Right ventricle myocardium inferior (tissue), 1 donor: ENCODE data around the gene BMP7. TPM values are rescaled to one million over a fixed set of nuclear protein-coding genes. Genes with fewer than 3 reads are reported as not detected.

Experiments used
- ATAC-seq: fragments of 200-7000 bp; cut with Tn5 transposase; one replicate; pipeline ENCODE4 v1.9.1; 2020; ENCODE audit warnings: mild to moderate bottlenecking, moderate library complexity
- DNase-seq: peaks from one replicate; pipeline ENCODE4 v3.0.0; 2021; ENCODE audit errors: missing footprints
- intact Hi-C: fragments of 100-400 bp; cut with DNase I; formaldehyde crosslinking; loops from one replicate; pipeline ENCODE4 v1.11.0; 2022
- total RNA-seq: library from RNA; stranded (reverse); fragmentation: NEBNext Ultra II Directional; extraction: Animal tissue kit (Norgen Biotek cat#: 25700); gene quantifications from one replicate; pipeline ENCODE4 v1.2.1, GENCODE V29; 2021
- donor health status: DM: no; HTN: yes; CAD: no; lungs with severe emphysema.

The BMP7 gene
- total RNA-seq, 1 donor from 2014 or later = 27.2 TPM

DNA sequence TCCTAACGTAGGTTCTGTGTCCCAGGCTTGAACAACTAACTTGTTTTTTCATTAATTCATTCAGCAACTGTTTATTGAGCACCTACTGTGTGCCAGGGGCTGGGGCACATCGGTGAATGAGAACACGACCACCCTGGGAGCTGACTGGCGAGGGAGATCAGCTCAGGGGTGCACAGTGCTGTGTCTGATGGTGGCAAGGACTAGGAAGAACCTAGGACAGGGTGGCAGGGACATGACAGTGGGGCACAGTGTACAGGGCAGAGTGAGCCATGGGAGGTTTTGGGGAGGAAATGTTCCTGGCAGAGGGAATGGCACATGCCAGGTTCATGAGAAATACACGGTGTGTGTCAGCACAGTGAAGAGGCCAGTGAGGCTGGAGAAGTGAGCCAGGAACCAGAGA lies 76.7 kb downstream of the BMP7 start:
- no peak for DNase-seq
- intact Hi-C loops = no loop called here
- no peak for ATAC-seq

DNA sequence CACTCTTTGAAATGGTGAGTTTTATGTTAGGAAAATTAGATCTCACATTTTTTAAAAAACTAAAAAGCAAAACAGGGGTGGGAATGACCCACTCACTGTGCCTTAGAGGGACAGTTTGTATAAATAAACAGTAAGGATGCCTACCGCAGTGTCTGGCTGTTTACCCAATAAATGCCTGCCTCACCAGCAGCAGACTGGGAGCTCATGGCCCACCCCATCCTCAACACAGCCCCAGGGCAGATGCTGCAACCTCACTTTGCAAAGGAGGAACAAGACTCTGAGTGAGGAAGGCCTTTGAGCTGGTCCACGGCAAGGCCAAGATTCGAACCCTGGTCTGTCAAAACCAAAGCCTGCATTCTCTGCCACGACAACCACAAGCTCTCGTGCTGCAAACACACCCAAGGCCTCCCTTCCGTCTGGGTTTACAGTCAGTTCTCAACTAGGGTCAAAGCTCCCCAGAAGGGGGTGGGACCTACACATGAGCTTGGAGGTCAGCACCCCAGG lies 77.8 kb downstream of the BMP7 start:
- DNase-seq (no peak), ATAC-seq (no peak)
- intact Hi-C loops = no loop called here

DNA sequence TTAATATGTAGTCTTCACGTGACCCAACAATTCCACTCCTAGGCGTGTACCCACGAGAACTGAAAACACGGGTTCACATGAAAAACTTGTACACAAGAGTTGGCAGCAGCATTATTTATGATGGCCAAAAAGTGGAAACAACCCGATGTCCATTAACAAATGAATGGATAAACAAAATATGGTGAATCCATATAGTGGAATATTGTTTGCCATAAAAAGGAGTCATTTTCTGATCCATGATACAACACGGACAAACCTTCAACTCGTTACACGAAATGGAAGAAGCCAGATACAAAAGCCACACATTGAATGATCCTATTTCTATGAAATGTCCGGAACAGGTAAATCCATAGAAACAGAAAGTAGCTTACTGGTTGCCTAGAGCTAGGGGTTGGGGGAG lies 78.4 kb downstream of the BMP7 start:
- DNase-seq = no peak
- ATAC-seq = no peak
- intact Hi-C loops = no loop called here

DNA sequence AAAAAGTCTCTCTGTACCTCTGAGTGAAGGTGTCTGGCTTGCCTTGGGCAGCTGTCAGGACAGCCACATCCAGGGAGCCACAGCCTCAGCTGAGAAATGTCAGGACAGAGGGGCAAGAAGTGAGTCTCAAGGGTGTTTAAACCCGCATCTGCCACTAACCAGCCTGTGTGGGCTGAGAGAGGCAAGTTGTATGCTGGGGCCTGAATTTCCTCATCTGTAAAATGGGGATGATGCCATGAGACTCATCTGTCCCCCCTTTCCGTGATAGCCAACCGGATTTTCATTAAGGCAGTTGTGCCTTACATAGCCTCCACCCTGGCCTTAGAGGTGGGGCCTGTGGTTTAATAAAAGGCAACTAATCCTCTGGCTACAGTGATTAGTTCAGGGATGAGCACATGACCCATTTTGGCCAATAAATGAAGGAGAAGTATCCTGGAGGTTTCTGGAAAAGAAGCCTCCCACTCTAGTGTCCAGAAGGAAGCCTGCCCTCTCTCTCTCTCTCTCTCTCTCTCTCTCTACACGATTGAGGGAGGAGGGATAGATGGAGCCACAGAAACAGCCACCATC lies 79.3 kb downstream of the BMP7 start:
- ATAC-seq = no peak
- no peak for DNase-seq

DNA sequence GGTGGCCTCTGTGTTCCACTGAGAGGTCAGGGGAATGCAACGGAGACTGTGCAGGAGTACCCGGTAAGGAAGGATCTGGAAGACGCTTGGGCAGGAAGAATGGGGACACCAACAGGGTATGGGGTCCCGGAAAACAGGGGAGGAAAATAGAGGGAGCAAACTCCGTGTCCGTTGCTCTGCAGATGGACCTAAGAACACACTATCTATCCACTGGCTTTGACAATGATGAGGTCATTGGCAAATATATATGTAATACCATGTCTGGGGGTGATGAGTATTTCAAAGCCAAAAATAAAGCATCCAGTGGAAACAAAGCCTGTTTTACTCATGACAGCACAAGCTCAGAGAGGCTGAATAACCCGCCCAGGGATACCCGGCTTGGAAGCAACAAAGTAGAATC lies 80.2 kb downstream of the BMP7 start:
- ATAC-seq (no peak), DNase-seq (no peak)
- intact Hi-C loops = no loop called here

More for the DNA sequence above, 79.3 kb downstream of the BMP7 start:
- intact Hi-C loops = no loop called here

DNA sequence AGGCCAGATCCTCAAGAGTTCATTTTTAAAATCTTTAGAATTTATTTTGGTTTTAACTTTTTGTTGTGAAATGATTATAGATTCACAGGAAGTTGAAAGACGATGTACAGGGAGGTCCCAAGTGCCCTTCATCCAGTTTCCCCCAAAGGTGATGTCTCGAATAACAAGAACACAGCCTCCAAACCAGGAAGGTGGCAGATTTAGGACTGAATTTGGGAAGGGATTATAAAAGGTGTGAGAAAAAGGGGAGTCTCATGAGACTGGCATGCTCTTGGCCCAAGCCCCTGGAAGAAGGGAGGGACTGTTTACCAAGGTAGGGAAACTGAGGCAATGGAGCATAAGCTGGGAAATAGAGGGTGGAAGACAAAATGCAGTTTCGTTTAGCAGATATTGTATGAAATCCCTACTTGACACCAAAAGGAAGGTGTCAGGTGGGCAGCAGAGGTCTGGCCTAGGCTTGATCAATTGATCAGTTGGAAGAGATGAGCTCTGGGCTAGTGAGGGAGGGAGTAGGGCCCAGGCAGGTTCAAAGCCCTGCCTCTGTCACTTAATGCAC lies 81.2 kb downstream of the BMP7 start:
- no peak for ATAC-seq
- intact Hi-C loops = no loop called here
- no peak for DNase-seq

DNA sequence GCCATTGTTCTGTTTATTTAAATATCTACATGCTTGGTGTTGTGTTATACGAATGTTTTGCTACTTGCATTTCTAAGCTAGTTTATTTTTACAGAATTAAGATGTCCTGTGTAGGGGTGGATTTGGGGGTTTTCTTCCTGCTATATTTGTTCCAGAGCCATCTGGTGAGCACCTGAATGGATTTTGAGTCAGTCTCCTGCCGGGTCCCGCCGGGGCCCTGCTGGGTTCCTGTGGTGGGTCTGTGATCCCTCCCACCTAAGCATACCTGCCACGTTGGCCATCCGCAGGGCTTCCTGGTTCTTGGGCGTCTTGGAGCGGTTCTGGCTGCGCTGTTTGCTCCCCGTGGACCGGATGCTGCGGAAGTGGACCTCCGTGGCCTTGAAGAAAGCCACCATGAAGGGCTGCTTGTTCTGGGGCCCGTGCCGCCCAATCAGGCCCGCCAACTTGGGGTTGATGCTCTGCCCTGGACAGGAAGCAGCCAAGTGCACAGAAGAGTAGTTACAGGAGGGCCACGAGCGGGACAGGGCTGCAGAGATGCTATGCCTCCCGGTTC lies 82.9 kb downstream of the BMP7 start:
- intact Hi-C loops = no loop called here
- no peak for DNase-seq
- no peak for ATAC-seq

DNA sequence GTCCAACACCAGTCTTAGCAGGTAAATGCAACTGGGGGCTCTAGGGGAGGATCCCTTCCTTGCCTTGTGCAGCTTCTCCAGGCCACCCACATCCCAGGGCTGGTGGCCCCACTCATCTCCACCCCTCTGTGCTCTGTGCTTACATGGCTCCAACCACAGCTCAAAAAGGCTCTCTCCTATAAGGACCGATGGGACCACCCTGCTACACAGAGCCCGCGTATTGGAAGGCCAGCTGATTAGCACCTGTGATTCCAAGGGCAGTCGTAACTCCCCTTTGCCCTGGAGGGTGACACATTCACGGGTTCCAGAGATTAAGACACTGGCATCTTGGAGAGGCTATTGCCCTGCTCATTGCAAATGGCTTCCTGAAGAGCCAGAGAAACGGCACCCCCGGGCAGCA lies 84.8 kb downstream of the BMP7 start:
- no peak for DNase-seq
- ATAC-seq = no peak
- intact Hi-C loops = no loop called here

DNA sequence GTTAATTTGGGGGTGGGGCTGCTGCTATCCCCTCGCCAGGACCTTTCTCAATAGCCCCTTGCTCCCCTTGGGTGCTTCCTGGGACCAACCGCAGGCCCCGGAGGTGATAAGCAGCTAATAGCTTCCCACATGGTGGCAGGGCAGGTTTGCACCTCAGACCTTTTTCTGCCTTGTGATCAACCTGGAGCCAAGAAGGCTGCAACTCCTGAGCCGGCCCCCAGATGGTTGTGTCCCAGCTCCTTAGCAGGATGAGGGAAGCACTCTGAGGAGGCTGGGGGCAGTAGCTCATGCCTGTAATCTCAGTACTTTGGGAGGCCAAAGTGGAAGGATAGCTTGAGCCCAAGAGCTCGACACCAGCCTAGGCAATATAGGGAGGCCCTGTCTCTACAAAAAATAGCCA lies 85.5 kb downstream of the BMP7 start:
- no peak for DNase-seq
- no peak for ATAC-seq
- intact Hi-C loops = no loop called here

DNA sequence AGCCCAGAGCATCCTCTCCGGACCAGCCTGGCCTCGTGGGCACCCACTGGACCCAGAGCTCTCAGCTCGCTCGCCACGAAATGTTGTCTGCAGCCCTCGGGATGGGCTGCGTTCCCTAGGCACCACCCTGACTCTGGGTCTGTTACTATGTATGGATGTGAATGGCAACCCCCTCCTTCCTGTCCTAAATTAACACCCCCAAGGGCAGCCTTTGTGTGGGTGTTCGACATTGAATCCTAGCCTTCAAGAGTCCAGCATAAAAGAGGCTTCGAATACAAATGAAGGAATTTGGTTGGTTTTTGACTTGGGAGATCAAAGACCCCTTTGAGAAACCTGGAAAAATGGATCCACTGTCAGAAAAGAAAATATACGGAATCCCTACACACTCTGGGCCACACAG lies 86.1 kb downstream of the BMP7 start:
- DNase-seq = no peak
- intact Hi-C loops = no loop called here

DNA sequence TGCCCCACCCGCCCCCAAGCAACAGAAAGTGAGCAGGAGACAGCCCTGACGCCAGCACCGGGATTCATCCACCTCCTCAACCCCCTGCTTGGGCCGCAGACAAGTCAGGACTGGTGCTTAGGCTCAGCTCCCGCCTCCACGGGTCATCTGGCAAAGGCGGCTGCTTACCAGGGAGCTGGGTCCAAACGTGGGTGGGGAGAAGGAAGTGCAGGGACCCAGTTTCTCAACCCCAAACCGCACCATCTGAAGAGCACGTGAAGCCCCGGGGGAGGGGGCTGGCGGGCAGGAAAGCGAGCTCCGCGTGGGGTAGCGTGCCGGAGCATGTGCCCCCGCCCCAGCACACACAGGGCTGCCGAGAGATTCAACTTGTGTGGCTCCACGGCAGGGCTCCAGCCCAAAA lies 87.2 kb downstream of the BMP7 start:
- ATAC-seq = no peak
- no peak for DNase-seq
- intact Hi-C loops = no loop called here

More for the DNA sequence above, 86.1 kb downstream of the BMP7 start:
- ATAC-seq = no peak

DNA sequence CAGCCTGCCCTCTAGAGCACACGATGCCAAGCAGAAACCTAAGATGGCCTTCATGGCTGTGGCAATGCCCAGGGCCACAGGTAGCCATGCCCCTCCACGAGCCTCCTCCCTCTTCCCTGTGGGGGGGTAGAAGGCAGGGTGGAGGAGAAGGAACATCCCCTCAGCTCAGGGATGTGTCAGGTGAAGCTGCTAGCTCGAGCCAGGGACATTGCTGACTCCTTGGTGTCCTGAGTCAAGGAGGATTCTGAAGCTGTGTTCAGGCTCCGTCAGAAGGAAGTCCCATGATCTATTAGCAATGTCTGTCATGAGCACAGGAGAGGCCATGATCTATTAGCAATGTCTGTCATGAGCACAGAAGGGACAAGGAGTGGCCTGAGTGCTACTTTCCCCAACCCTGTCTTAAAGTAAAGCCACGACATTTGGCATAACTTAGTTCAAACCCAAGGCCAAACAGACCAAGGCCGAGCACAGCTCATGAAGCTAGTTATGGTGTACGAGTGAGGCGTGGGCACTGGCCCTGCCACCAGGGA lies 87.8 kb downstream of the BMP7 start:
- DNase-seq = no peak
- ATAC-seq = no peak
- intact Hi-C loops = no loop called here

DNA sequence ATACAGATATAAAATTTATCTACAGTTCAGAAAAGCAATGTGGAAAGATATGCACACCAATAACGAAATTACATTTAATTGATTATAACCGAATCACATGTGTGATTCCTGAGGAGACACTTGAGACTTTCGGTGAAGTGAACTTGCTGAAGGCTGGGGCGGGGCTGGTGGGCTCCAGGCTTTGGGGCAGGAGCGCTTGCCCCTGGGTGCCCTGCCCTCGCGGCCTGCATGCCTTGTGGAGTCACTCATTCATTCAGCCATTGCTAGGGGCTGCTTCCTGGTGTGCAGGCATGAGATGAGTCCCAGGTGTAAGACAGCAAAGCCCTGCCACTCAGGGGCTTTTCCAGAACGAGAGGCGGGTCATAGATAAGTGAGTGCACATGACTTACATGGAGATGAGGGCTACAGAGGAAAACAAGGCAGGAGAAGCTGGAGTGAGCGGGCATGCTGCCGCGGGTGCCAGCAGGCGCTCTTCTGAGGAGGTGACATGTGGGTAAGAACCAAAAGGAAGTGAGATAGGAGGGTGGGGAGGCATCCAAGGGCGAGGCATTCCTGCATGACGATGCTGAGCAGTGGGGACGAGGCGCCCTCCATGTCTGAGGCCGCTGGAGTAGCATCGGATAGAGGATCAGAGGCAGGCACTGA lies 88.7 kb downstream of the BMP7 start:
- DNase-seq (no peak), ATAC-seq (no peak)
- intact Hi-C loops = no loop called here

DNA sequence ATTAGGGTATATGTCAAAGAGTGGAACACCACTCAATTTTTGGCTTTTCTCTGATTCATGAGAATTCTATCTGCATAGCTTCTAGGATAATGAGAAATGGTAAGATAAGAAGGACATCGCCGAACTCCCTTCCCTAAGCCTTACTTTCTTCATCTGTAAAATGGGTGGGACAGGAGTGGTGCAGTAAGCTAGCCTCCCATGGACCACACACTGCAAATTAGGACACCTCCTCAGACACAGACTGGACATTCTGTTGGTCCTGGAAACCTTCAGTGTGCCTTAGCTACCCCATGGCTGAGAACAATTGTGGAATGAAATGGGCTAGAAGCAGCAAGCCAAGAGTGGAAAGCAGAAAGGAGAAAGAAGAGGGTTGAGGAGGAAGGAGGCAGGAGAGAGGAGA lies 89.6 kb downstream of the BMP7 start:
- ATAC-seq (no peak), DNase-seq (no peak)
- intact Hi-C loops = no loop called here

DNA sequence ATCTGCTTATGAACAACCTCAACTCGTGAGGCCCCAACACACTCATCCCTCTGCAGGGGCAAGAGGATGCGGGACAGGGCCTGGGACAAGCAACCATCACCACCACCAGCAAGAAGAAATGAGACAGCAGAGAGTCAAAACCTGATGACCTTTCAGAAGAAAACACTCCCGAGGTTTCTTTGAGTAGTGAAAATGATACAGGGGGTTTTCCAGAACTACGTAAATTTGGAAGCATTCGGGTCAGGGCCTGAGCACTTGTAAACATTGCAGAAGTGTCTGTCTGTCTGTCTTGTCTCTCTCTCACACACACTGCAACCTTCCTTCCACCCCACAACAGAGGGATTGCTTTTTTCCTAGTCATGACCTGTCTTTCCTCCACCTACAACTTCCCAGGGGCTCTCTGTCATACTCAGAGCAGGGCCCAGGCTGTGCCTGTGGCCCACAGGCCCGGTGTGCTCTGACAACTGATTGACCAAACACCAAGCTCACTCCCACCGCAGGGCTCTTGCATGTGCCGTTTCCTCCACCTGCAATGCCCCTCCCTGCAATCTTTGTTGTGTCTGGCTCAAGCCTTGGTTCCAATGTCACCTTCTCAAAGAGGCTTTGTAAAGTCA lies 90.9 kb downstream of the BMP7 start:
- DNase-seq = no peak
- ATAC-seq = no peak
- intact Hi-C loops = no loop called here

DNA sequence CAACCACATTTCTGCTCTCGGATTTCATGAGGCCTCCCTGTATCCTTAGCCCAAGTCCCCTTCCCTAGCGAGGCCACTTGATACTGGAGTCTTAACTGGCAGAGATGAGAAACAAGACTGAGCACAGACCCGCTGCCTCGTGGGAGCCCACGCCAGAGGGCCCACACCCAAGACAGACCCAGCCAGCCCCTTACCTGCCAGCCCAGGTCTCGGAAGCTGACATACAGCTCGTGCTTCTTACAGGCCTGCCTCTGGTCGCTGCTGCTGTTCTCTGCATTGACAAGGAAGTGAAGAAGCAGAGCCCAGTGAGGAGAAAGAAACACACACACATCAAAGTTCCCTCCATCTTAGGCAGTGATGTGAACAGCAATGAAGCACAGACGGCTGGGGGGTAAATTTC lies 91.7 kb downstream of the BMP7 start:
- ATAC-seq (no peak), DNase-seq (no peak)
- intact Hi-C loops = no loop called here

DNA sequence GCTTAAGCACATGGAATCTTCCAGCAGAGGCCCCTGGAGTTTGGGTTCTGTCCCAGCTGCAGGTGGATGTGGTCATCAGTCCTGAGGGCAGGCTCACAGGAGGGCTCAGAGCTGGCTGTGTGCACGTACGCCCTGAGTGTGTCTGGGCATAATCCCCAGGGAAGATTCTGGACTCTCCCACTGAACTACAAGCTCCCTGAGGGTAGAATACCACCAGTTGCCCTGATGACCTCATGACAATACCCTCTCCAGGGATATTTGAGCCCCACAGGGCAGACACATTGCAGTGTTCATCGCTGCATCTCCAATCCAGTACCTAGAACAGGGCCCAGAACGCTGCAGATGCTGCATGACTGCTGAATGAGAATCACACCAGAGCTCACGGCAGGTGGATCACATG lies 92.5 kb downstream of the BMP7 start:
- ATAC-seq (no peak), DNase-seq (no peak)
- intact Hi-C loops = no loop called here

DNA sequence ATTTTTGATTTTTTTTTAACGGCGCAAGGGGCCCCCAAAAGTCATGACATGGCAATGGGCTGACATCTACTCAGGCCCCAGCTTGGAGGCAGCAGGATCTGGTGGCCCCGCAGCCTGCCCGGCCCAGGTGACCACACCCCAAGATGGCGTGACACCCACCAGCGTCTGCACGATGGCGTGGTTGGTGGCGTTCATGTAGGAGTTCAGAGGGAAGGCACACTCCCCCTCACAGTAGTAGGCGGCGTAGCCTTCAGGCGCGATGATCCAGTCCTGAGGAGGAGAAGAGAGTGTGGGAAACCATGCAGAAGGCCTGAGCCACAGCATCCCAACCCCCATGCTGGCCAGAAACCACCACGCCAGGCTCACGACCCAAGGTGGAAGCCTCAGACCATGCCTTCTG lies 93.4 kb downstream of the BMP7 start:
- intact Hi-C loops = no loop called here
- no peak for ATAC-seq
- no peak for DNase-seq

DNA sequence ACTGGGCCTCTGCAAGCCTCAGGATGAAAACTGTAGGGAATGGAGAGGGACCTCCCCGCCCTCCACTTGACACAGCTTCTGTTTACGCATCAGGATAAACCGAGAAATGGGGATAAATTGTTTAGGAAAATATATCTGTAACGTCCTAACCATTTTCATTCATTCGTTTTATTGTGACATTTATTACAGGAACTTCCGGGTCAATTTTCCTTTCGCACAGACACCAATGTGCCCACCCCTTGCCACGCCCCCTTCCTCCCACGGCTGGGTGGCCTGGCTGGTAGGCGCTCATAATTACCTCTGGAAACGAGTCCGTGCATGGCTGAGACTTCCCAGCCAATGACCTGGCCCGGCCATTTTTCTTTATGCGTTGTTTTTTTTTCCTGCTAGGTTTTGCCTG lies 96.1 kb downstream of the BMP7 start:
- DNase-seq (no peak), ATAC-seq (no peak)
- intact Hi-C loops = no loop called here

DNA sequence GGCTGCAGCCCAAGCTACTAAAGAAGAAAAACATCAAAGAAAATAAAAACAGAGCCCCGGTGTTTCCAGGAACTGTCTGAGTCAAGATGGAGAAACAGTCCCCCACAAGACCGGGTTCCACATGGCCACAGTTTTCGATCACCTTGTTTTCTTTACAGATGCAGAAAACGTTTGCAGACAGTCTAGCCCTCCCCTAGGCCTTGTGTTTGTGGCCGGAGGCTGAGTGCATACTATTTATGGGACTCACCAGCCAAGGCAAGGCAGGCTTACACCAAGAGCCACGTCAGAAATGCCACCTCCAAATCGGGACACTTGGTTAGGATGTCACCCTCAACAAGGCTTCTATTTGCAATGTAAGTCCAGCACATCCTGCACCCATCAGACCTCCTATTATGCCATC lies 97.3 kb downstream of the BMP7 start:
- ATAC-seq = no peak
- intact Hi-C loops = no loop called here
- no peak for DNase-seq
